GM19043 (cell line): ENCODE results near the gene GRAMD4.
"Not testable (repeated sequence)": the region's sequence is repeated elsewhere in the genome, so short reads cannot be mapped to it uniquely, and the experiment has no call there.

ENCODE experiments used
- ATAC-seq: cut with Tn5 transposase; IDR thresholded peaks from one replicate; pipeline ENCODE4 v1.9.1; 2021; ENCODE audit warnings: low read depth; ENCODE audit not compliant: unreplicated experiment

Gene GRAMD4

DNA sequence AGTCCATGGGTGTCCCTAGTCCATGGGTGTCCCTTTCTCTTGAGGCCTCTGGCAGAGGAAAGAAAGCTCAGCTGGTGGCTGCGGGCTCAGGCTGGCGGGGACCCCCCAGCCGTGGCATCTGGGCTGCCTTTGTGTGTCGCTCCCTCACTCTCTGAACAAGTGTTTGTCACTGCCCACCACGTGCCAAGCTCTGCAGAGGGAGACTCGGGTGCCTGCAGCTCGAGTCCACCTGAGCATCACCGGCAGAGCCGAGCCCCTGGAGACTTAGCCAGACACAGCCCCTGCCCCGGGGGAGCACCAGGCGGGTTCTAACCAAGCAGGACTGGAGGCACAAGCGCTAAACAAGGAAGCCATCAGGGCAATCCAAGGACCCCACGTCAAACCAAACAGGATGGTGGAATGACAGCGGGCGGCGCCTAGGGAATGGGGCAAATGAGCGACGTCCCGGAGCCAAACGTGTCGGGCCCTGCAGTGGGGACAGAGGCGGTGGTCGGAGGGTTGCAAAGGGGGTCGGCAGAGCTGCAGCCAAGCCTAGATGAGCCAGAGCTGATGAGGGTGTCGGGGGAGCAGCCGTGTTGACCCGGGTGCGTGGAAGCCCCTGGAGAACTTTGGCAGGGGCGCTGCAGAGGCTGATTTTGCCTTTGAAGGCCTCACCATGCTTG lies 2.1 kb upstream of the GRAMD4 start:
- ATAC-seq = no peak

DNA sequence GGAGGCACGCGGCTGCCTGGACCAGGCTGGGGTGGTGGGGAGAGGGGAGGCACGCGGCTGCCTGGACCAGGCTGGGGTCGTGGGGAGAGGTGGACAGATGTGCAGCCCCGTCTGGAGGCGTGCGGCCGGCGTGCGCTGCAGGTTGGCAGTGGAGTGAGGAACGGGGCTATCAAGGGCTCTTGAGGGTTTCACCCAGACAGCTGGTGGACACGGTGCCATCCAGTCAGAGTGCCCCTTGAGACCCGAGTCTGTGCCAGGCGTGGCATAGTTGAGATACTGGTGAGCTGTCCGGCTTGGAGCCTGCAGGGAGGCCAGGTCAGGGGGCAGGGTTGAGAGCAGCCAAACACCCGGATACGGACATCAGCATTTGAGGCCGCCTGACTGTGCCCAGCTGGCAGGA lies 1.5 kb upstream of the GRAMD4 start:
- no peak for ATAC-seq

DNA sequence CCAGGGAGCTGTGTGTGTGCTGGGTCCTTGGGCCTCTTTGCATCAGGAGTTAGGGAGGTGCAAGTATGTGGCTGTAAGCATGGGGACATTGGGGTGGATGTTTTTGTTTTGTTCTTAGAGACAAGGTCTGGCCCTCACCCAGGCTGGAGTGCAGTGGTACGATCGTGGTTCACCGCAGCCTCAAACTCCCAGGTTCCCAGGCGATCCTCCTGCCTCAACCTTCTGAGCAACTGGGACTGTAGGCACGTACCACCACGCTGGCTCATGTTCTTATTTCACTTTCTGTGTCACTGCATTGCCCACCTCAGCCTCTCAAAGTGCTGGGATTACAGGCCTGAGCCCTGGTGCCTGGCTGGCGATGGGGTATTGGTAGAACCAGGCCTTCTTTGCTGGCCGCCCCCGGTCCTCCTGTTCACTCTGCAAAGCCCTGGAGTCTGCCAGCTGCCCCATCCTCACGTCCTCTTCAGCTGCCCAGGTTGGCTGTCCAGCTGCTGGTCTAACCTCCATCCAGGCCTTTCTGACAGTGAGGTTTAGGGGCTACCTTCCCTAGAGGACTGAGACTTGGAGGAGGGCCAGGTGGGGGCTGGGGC lies 851 bp upstream of the GRAMD4 start:
- no peak for ATAC-seq

DNA sequence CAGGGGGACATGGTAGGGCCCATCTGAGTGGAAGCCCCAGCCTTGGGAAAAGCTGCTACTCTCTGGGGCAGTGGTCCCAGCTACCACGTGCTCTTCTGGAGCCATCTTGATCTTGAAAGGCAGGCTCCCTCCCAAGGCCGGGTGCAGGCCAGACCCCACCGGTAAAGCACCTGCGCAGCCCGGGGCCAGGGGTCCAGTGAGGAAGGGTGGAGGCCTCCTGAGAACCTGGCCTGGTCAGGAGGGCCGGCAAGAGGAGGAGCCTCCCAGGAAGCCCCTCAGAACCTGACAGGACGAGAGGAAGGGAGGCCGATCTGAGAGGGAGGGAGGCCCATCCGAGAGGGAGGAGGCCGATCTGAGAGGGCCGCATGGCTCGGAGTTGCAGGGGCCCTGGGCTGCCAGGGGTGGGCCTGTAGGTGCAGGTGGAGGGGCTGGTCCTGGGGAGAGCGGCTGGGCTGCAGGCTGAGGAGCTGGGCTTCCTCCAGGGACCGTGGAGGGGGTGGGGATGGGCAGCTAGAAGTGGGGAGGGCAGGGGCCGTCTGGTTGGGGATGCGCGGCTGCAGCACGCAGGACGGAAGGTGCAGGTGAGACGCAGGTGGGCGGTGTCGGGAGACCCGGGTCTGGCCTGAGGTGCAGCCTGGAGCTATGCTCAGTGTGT lies 529 bp downstream of the GRAMD4 start:
- ATAC-seq = no peak

DNA sequence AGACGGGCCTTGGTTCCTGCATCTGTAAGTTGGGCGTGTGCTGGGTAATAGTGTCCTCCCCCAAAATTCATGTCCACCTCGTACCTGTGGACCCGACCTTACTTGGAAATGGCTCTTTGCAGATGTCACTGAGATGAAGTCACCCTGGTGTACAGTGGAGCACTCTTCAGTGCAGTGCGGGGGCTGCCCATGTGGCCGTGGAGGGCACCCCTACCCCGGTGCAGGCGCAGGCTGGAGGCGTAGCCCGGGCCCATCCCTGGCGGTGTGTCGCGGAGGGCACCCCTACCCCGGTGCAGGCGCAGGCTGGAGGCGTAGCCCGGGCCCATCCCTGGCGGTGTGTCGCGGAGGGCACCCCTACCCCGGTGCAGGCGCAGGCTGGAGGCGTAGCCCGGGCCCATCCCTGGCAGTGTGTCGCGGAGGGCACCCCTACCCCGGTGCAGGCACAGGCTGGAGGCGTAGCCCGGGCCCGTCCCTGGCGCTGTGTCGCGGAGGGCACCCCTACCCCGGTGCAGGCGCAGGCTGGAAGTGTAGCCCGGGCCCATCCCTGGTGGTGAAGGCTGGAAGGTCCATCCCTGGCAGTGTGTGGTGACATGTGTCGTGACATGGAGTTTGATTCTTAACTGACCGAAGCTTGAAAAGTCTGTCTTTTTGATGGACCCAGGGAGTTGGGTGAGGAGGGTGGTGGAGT lies 1.2 kb downstream of the GRAMD4 start:
- not testable (repeated sequence) for ATAC-seq

DNA sequence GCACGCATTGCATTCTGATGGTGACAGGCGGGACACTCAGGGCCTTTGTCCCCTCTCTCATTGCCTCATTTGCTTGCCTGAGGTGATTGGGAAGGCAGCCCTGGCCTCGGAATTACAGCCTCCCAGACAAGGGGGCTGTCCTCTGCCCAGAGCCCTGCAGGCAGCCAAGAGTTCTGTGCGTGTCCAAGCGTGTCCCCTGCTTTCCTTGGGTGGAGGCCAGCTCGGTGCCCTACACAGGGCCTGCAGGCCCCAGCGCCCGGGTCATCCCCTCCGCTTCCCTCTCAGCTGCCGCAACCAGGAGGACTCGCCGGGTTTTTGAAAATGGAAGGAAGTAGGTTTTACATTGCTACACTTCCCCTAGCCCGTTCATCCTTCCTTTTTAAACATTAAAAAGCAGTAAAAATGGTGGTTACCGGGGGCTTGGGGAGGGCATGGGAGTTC lies 1.9 kb downstream of the GRAMD4 start:
- ATAC-seq = no peak

DNA sequence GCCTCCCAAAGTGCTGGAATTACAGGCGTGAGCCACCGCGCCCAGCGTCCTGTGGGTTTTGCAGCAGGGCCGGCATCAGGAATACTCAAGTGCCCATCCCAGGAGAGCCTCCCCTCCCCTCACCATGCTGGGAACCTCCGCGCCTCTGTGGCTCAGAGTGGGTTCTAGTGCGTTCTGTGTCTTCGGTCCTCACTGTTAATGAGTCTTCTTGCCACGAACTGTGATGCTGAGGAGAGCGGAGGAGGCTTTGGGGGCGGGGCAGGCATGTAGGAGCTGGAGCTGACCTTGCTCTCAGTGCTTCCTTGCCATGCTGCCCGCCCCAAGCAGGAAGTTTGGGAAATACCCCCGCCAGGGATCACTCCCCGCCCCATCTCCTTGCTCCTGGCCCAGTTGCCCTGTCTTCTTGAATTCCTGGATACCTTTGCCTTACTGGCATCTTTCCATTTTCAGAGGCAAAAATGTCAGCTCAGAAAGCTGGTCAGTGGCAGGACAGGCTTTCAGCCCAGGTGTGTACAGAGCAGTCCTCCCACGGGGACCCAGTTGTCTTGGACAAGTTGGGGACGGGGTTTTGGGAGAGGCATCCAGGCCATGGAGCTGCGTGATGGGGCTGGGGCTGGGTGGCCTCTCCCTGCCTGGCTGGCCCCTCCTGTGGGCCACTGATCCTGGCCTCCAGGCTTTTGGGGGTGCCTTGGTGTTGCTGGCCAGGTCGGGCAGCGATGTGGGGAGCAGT lies 5.1 kb downstream of the GRAMD4 start:
- ATAC-seq = no peak

DNA sequence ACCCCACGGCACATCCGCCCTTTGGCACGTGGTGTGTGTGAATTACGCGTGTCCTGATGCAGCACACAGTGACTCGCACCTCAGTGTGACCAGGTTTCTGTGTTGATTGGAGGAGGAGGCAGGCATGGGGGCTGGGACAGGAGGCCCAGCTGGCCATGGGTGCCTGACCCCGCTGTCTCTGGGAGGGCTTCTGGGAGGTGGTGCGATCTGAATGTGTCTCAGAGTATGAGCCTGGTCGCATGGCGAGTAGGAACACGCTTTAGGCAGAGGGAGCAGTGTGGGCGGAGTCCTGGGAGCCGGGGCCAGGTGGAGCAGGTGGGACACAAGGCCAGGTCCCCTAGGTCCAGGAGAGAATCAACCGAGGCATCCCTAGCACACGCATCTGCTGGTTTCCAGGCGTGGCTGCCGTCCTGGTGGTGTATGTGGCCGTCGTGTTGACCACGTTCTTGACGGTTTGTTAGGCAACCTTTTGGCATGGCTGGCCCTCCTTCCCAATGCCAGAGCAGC lies 5.7 kb downstream of the GRAMD4 start:
- ATAC-seq = no peak

DNA sequence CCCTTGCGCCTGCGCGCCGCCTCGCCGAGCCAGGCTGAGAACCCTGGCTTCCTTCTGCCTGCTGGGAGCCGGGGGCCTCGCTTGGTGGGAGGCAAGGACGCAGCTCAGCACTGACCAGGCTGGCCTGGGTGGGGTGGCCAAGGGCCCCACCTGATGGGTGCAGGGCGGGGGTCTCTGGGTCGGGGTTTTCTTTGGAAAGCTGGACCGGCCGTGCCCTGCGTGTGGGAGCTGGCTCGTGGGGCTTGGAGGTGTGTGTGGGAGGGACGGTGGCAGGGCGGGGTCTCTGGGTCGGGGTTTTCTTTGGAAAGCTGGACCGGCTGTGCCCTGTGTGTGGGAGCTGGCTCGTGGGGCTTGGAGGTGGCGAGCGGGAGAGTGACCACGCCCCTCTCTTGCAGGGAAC lies 6.2 kb downstream of the GRAMD4 start:
- ATAC-seq = no peak

DNA sequence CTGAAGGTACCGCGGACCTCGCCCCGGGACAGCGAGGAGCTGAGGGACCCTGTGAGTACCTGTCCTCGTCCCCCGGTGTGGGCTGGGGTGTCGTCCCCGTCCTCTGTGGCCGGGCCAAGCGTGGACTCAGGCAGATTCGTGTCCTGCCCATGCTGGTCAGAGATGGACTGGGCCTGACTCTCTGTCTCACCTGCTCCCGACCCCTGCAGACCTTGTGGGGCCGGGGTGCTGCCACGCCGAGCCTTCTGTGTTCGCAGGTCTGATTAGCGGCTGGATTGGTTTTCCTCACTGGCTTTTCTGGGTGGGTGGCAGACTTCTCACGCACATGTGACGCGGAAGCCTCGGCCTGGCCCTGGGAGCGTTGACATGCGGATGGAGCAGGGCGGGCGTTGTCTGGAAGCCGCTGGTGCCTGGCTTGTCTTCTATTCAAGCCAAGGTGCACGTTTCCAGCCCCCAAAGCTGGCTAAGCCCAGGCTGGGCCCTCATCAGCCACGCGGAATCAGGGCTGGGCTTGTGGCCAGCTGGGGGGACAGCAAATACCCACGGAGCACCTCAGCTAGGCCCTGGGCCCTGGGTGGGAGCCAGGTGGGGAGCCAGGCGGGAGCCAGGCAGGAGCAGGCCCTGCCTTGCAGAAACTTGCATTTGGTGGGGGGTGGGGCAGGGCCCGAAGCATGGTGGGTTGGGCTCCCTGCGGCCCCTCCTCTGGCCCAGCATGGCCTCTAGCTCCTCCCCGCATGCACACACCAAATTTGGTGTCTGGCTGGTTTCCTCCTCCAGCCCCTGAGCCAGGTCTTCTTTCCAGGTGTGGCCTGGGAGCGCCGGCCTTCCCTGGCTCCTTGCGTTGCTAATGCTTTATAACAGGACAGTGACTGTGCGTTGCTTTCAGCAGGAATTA lies 7.0 kb downstream of the GRAMD4 start:
- ATAC-seq = no peak

DNA sequence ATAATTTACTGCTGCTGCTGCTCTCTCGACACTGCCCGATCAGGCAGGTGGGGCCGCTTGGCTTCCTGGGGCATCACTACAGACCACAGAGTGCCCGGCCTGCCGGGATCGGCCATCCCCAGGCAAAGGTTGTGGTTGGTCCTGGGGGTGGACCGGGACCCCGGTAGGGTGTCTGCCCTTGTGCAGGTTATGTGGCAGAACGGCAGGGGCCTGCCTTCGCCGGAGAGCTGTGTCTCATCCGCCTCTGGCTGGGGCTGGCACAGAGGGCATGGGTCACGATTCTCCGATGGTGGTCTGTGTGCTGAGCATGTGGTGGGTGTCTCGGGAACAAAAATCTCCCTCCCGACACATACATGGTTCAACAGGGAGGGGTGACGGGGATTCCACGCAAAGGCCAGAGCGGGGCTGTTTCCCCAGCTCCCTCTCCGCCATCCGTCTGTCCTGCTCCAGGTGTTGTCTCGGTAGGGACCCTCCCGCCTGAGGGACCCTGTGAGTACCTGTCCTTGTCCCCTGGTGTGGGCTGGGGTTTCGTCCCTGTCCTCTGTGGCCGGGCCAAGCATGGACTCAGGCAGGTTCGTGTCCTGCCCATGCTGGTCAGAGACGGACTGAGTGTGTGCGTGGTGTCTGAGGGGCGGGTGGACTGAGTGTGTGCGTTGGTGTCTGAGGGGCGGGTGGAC lies 7.8 kb downstream of the GRAMD4 start:
- ATAC-seq = no peak

DNA sequence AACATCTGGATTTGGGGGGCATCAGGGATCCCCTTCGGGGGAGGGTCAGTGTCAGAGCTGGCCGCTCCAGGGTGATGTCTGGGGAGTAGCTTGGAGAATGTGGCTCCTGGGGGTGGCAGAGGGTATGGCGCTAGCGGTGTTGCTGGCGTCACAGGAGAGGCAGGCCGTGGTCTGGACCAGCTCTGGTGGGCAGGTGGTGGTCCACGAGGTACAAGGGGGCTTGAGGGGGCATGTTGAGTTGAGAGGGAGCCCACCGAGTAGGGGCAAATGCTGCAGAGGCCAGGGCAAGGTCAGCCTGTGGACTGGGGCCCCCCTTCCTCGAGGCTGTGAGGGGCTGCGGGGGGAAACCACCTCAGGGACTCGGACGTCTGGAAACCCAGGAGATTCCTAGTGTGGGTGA lies 8.6 kb downstream of the GRAMD4 start:
- ATAC-seq = no peak

DNA sequence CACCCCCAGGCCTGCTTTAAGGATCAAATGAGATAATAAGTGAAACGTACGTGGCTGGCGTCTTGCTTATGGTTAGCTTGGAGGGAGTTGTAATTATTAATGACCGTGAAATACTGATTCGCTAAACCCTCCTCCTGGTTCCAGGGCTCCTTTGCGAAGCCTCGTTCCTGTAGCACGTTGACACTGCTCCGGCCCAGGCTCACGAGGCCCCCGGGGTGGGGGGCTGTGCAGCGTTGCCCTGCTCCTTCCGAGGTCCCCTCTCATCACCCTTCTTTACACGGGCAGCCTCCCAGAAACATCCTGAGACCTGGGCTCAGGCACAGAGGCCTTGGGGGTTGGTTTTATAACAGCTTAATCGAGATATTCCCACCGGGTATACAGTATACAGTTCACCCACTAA lies 9.1 kb downstream of the GRAMD4 start:
- ATAC-seq = no peak

DNA sequence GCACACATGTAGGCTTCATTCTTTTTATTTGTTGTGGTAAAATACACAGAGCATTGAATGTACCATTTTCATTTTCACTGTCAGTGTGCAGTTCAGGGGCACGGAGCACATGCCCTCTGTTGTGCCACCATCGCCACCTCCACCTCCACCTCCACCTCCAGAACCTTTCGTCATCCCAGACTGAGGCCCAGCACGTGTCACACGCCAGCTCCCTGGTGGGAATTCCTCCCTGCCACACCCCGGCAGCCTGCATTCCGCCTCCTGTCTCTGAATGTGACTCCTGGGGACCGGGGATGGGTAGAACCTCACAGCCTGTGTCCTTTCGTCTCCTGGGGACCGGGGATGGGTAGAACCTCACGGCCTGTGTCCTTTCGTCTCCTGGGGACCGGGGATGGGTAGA lies 10.9 kb downstream of the GRAMD4 start:
- ATAC-seq = no peak

DNA sequence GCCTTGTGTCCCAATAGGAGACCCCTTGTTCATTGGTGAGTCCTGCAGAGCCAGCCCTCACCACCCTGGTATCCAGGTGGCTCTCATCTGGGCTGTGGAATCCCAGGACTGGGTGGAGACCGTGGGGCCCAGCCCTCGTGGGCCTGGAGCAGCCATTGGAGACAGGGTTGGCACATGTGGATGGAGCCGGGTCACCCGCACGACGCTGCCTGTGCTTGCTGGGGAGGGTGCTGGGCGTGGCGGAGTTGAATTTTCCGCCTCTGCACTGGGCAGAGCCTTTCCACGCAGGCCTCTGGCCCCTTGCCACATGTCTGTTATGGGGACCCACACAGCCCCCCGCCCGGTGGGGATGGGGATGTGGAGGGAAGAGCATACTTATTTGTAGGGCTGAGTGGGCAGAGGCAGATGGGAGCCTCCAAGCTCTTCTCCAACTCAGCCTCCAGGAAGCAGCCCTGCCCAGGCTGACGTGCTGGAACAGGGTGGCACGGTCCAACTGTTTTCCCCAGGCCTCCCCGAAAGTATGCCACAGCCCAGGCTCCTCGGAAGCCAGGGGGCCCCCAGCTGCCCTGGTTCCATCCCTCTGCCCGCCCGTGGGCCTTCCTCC lies 12.6 kb downstream of the GRAMD4 start:
- no peak for ATAC-seq

DNA sequence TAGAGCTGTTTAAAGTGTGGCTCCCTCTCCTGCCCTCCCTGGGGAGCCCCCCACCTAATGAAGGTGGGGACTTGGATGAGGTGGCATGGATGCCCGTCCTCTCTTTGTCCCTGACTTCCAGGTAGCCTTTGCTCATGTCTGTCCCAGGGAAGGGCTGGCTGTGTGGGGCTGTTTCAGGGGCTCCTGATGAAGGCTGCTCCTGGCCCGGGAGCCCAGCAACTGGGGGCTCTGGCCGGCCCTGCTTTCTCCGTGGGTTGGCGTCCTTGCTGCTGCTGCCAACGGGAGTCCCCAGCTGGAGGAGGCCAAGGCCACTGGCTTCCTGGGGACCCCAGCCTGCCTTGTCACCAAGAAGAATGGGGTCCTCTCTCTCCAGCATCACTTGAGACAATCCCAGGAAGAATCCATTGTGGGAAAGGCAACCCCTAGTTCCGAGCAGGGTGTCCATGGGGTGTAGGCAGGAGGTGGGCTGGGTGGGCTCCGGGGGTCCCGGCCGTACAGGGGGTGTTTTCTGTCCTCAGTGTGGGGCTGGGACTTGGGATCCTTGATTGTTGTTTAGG lies 13.2 kb downstream of the GRAMD4 start:
- ATAC-seq = no peak

DNA sequence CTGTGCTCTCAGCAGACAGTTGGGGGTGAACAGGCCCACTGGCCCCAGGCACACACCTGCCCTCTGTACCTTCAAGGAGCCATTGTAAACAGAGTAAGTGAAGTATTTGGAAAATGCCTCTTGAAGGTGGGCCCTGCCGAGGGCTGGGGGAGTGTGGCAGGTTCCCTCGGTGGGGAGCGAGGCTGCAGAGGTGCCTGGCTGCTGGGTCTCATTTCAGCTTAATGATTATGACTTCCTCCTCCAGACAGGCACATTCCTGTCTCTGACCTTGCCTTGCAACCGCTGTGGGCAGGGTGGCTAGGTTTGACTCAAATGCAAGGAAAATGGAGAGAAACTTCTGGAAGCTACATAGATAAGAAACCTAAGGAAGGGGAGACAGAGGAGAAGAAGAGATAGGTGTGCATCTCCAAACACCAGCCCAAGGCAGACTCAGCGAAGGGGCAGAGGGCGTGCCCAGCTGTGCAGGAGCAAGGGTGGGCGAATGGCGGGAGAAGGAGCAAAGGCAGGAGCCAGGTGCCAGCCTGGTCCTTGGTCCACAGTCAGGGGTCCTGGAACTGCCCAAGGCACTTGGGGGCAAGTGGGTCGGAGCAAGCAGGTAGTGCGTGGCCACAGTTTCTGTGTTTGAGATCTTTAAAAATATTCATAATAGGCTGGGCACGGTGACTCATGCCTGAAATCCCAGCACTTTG lies 14.0 kb downstream of the GRAMD4 start:
- ATAC-seq = no peak
